Lower lobe of right lung (tissue), 2 donors: ENCODE results near the gene BCL11A. TPM values are rescaled to one million over a fixed set of nuclear protein-coding genes. Genes with fewer than 3 reads are reported as not detected.

Experiments
- ATAC-seq, 2 donors: fragments of 200-7000 bp; cut with Tn5 transposase; one replicate each; pipeline ENCODE4 v1.9.1; 2020 to 2022; ENCODE audit warnings: mild to moderate bottlenecking in 2 of 2, moderate library complexity in 2 of 2
- DNase-seq: peaks from one replicate; pipeline ENCODE4 v3.0.0-alpha.2; 2020
- H3K27ac ChIP-seq: fragments of 200-600 bp; one replicate; pipeline ENCODE4 v1.8.0; 2022
- H3K27me3 ChIP-seq: fragments of 200-600 bp; one replicate; pipeline ENCODE4 v1.8.0; 2022; ENCODE audit warnings: low read depth
- H3K36me3 ChIP-seq: fragments of 200-600 bp; one replicate; pipeline ENCODE4 v1.8.0; 2022; ENCODE audit warnings: mild to moderate bottlenecking
- H3K4me1 ChIP-seq: fragments of 200-600 bp; one replicate; pipeline ENCODE4 v1.8.0; 2022
- H3K4me3 ChIP-seq: fragments of 200-600 bp; one replicate; pipeline ENCODE4 v1.8.0; 2022; ENCODE audit warnings: mild to moderate bottlenecking
- H3K9me3 ChIP-seq: fragments of 200-600 bp; one replicate; pipeline ENCODE4 v1.8.0; 2022
- intact Hi-C: fragments of 100-400 bp; cut with DNase I; formaldehyde crosslinking; loops from one replicate; pipeline ENCODE4 v1.11.0; 2022
- total RNA-seq: library from RNA; stranded (reverse); fragmentation: NEBNext Ultra II Directional; extraction: Animal tissue kit (Norgen Biotek cat#: 25700); gene quantifications from one replicate; pipeline ENCODE4 v1.2.1, GENCODE V29; 2021
- TF ChIP-seq, protein P1 (sequence below): fragments of 200-600 bp; IDR thresholded peaks from one replicate; pipeline ENCODE4 v1.8.0; 2022; ENCODE audit warnings: antibody characterized with exemption, mild to moderate bottlenecking
- donor health status: DM: no; HTN: yes; CAD: no; lungs with severe emphysema.

BCL11A gene
- total RNA-seq, 1 donor from 2014 or later, result 9.7 TPM

DNA sequence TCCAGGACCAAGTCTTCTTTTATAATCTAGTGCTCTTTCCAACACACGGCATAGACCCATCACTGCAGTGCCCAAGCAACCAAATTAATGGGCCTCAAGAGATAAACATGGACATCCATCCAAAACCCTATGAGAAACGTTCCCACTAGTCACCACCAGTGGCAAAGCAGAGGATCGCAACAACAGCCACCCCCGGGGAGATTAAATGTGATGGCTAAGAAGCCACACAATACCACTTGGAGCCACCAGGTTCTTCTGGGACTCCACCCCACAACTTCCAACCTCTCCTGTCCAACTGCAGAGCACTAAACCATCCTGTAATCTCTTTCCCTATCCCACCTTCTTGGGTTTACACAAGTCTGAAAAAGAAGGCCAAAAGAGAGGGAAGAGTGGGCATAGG, 123.8 kb downstream of the BCL11A start:
- intact Hi-C loops, result no loop called here

DNA sequence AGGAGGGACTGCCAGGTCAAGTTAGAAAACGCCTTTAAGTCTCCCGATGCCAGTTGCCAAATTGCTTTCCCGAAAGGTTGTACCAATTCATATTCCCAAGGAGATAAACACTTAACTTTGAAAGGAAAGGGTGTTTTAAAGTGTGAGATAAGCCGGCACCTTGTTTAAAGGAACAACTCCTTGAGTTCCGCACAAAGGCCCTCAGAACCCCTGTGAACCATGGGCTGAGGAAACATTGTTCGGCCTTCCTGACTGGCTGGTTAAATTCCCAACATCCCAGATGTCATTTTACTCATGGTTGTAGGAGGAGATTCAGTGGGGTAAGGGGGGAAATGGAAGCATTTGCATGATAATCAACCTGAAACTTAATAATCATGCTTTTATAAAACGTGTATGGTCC, 126.6 kb downstream of the BCL11A start:
- no peaks in the 10 kb centered on the region for H3K9me3 ChIP-seq
- no peak for DNase-seq
- intact Hi-C loops, result no loop called here

More for the DNA sequence above, 123.8 kb downstream of the BCL11A start:
- Histone ChIP-seq H3K4me3 (no peak overlapping the region), H3K9me3 (no peaks in the 10 kb centered on the region), H3K27me3 (no peaks in the 10 kb centered on the region), H3K4me1 (no peaks in the 10 kb centered on the region), H3K36me3 (no peaks in the 10 kb centered on the region), H3K27ac (no peak overlapping the region)
- ATAC-seq, result no peak
- DNase-seq, result no peak
- TF ChIP-seq, protein P1, sequence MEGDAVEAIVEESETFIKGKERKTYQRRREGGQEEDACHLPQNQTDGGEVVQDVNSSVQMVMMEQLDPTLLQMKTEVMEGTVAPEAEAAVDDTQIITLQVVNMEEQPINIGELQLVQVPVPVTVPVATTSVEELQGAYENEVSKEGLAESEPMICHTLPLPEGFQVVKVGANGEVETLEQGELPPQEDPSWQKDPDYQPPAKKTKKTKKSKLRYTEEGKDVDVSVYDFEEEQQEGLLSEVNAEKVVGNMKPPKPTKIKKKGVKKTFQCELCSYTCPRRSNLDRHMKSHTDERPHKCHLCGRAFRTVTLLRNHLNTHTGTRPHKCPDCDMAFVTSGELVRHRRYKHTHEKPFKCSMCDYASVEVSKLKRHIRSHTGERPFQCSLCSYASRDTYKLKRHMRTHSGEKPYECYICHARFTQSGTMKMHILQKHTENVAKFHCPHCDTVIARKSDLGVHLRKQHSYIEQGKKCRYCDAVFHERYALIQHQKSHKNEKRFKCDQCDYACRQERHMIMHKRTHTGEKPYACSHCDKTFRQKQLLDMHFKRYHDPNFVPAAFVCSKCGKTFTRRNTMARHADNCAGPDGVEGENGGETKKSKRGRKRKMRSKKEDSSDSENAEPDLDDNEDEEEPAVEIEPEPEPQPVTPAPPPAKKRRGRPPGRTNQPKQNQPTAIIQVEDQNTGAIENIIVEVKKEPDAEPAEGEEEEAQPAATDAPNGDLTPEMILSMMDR, result no peak

DNA sequence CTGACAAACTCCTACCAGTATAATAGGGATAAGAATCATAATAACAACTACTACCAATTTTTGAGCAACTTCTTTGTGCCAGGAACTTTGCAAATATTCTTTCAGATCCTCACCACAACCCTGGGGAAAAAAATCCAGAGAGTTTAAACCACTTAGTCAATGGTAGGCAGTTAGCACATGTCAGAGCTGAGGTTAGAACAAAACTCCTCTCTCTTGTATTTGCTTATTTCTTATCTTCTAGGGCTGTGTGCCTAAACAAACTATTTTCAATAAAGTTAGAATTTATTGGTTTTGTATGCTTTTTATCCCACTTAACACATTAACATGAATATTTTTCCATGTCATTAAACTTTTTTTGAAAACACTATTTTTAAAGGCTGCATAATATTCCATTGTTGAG, 127.1 kb downstream of the BCL11A start:
- Histone ChIP-seq H3K36me3 (no peaks in the 10 kb centered on the region), H3K27ac (no peak overlapping the region), H3K9me3 (no peaks in the 10 kb centered on the region), H3K4me3 (no peak overlapping the region), H3K4me1 (no peaks in the 10 kb centered on the region), H3K27me3 (no peaks in the 10 kb centered on the region)
- intact Hi-C loops, result no loop called here
- no peak for ATAC-seq
- TF ChIP-seq, protein P1, result no peak
- DNase-seq, result no peak

More for the DNA sequence above, 126.6 kb downstream of the BCL11A start:
- H3K4me3 ChIP-seq, result no peak overlapping the region
- TF ChIP-seq, protein P1, result no peak
- H3K4me1 ChIP-seq, result no peaks in the 10 kb centered on the region
- ATAC-seq, result no peak
- H3K27ac ChIP-seq, result no peak overlapping the region
- no peaks in the 10 kb centered on the region for H3K27me3 ChIP-seq
- no peaks in the 10 kb centered on the region for H3K36me3 ChIP-seq

DNA sequence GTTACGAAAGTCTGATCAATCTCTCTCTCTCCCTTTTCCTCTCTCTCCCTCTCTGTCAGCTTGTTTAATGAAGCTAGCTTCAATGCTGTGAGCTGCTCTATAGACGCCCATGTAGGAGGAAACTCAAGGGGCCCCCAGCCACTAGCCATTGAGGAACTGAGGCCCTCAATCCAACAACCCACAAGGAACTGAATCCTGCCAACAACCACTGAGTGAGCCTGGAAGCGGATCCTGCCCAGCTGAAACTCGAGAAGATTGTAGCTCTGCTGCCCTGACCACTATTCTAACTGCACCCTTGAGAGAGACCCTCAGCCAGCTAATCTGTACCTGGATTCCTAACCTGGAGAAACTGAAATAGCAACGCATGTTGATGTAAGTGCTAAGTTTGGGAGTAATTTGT, 129.2 kb downstream of the BCL11A start:
- no peaks in the 10 kb centered on the region for H3K9me3 ChIP-seq
- intact Hi-C loops, result no loop called here
- no peaks in the 10 kb centered on the region for H3K27me3 ChIP-seq
- H3K27ac ChIP-seq, result no peak overlapping the region
- no peaks in the 10 kb centered on the region for H3K36me3 ChIP-seq
- H3K4me3 ChIP-seq, result no peak overlapping the region
- TF ChIP-seq, protein P1, result no peak
- no peak for ATAC-seq
- DNase-seq, result no peak
- H3K4me1 ChIP-seq, result no peaks in the 10 kb centered on the region

- Histone ChIP-seq H3K27ac (no peak overlapping the region), H3K36me3 (no peaks in the 10 kb centered on the region), H3K4me3 (no peak overlapping the region), H3K27me3 (no peaks in the 10 kb centered on the region), H3K4me1 (no peaks in the 10 kb centered on the region), H3K9me3 (no peaks in the 10 kb centered on the region)
- no peak for DNase-seq
- no peak for ATAC-seq
- TF ChIP-seq, protein P1, result no peak
- intact Hi-C loops, result no loop called here
Observed at GRCh38 chr2:60423505-60423904, 129.9 kb downstream of the BCL11A start.
